PFSK-1 (cell line): ENCODE measurements around the gene TSPAN16.

Experiments used
- FOXP2 ChIP-seq: optimal IDR thresholded peaks from 2 replicates; pipeline ENCODE3; 2011; ENCODE audit warnings: borderline replicate concordance, control low read depth, inconsistent platforms; ENCODE audit not compliant: insufficient read depth; ENCODE audit errors: extremely low read length, extremely low read depth
- POLR2AphosphoS5 ChIP-seq: IDR thresholded peaks from 2 replicates; pipeline ENCODE4 v1.6.1; 2012; ENCODE audit warnings: low read depth, mild to moderate bottlenecking, control low read depth, low read length, moderate library complexity
- SIN3A ChIP-seq: IDR thresholded peaks from 2 replicates; pipeline ENCODE4 v1.6.1; 2012; ENCODE audit warnings: mild to moderate bottlenecking, low read length, moderate library complexity, borderline replicate concordance; ENCODE audit not compliant: insufficient read depth
- TAF1 ChIP-seq: IDR thresholded peaks from 2 replicates; pipeline ENCODE4 v1.6.1; 2012; ENCODE audit warnings: low read length, control low read depth, borderline replicate concordance; ENCODE audit not compliant: insufficient read depth
- TF ChIP-seq, protein P1 (sequence below), 2 experiments: IDR thresholded peaks; 2 replicates each; pipeline versions ENCODE4 v1.6.1 to v1.8.0; 2011 to 2012; ENCODE audit warnings: low read depth in 2 of 2, low read length in 2 of 2, control low read depth in 1 of 2, inconsistent platforms in 1 of 2, mild to moderate bottlenecking in 1 of 2, moderate library complexity in 1 of 2; ENCODE audit not compliant: insufficient read depth in 1 of 2

TSPAN16 gene

DNA sequence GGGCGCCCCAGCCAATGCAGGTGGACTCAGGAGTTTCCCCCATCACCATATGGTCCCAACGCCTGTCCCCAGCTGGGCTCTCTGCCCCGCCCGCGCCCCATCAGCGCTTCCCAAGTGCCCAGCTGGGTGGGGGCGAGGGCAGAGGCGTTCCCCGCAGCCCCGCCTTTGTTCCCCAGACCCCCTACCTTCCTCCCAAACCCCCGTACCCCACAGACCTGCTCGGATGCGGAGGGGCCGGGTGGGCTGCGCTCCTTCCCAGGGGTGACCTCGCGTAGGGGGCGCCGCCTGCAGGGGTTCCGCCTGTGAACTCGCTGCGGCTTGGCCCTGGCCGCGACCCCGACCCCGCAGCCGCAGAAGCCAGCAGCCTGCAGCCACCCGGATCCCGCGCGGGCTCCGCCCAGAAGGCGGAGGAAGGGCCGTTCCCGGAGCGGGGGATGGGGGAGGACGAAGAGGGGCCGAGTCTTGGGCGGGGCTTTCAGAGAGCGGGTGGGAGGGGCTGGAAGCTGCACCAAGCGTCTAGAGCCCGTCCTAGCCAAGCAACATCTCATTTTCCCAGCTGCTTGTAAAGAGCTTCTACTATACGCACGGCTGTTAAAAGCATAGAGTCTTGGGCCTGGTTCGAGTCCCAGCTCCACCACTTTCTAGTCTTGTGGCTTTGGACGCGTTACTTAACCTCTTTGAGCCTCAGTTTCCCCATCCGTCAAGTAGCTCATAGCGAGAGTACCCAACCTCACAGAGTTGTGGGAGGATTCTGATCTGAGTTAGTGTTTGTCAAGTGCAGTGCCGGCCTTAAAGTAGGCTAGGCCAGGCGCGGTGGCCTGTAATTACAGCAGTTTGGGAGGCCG lies 43.5 kb downstream of the TSPAN16 start, which contains the start of gene RAB3D:
Gene RAB3D (minus strand): TSS at position 404 of the 845 bp plus-strand sequence. CDS start 2,258 bp downstream, outside the sequence.
- TF ChIP-seq TAF1 (0 out of 2 replicates have a peak, but pooled peaks have one; percentile 44), SIN3A (no peak), POLR2AphosphoS5 (peak; percentile 90), FOXP2 (peak; percentile 26)
- TF ChIP-seq, protein P1, sequence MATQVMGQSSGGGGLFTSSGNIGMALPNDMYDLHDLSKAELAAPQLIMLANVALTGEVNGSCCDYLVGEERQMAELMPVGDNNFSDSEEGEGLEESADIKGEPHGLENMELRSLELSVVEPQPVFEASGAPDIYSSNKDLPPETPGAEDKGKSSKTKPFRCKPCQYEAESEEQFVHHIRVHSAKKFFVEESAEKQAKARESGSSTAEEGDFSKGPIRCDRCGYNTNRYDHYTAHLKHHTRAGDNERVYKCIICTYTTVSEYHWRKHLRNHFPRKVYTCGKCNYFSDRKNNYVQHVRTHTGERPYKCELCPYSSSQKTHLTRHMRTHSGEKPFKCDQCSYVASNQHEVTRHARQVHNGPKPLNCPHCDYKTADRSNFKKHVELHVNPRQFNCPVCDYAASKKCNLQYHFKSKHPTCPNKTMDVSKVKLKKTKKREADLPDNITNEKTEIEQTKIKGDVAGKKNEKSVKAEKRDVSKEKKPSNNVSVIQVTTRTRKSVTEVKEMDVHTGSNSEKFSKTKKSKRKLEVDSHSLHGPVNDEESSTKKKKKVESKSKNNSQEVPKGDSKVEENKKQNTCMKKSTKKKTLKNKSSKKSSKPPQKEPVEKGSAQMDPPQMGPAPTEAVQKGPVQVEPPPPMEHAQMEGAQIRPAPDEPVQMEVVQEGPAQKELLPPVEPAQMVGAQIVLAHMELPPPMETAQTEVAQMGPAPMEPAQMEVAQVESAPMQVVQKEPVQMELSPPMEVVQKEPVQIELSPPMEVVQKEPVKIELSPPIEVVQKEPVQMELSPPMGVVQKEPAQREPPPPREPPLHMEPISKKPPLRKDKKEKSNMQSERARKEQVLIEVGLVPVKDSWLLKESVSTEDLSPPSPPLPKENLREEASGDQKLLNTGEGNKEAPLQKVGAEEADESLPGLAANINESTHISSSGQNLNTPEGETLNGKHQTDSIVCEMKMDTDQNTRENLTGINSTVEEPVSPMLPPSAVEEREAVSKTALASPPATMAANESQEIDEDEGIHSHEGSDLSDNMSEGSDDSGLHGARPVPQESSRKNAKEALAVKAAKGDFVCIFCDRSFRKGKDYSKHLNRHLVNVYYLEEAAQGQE (IDR thresholded peaks at IDR 0.05; ENCODE audit: insufficient read depth in 1 of 2, low read depth in 2 of 2, low read length in 2 of 2) = no peak

DNA sequence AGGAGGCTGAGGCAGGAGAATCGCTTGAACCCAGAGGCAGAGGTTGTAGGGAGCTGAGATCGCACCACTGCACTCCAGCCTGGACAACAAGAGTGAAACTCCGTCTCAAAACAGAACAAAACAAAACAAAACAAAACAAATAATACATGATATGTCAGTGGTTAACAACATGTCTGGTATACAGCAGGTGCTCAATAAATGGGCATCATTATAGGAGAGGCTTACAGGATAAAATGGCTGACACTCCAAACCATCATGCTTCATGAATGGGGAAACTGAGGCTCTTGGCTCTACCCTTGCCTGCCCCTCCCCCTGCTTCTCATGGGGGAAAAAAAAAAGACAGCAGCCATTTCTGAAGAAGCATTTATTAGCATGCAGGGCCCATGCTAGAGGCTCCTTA lies 46.5 kb downstream of the TSPAN16 start:
- TF ChIP-seq FOXP2 (no peak), TAF1 (no peak), POLR2AphosphoS5 (no peak), SIN3A (no peak)
- TF ChIP-seq, protein P1 (IDR thresholded peaks at IDR 0.05; ENCODE audit: insufficient read depth in 1 of 2, low read depth in 2 of 2, low read length in 2 of 2) = no peak

DNA sequence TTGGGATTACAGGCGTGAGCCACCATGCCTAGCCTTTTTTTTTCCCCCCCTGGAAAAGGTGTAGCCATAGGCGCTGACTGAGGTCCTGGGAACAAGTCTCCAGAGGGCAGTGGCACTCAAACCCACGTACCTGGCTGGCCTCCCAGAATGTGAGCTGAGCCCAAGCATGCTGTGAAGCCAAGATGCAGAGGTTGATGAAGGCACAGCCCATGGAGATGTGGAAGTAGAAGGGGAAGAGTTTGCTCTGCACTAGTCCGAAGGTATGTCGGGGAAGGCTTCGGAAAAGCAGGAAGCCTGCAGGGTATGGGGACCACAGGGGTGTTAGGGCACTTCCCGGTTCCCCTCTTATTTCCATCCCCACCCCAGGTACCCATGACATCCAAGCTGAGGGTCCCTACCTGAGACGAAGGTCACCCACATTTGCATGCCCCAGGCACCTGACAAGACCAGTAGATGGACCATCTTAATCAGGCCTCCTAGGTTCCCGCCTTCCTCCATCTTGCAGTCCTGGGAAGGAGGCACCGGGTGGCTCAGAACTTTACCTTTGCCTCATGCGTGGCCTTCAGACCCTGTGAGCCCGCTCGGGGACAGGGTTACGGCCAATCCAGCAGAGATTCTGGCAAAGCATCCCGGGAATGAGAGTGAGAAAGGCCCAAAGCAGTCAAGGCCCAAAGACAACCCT lies 49.3 kb downstream of the TSPAN16 start:
- TF ChIP-seq FOXP2 (no peak), POLR2AphosphoS5 (no peak), TAF1 (no peak), SIN3A (no peak)
- TF ChIP-seq, protein P1 (IDR thresholded peaks at IDR 0.05; ENCODE audit: insufficient read depth in 1 of 2, low read depth in 2 of 2, low read length in 2 of 2) = no peak

DNA sequence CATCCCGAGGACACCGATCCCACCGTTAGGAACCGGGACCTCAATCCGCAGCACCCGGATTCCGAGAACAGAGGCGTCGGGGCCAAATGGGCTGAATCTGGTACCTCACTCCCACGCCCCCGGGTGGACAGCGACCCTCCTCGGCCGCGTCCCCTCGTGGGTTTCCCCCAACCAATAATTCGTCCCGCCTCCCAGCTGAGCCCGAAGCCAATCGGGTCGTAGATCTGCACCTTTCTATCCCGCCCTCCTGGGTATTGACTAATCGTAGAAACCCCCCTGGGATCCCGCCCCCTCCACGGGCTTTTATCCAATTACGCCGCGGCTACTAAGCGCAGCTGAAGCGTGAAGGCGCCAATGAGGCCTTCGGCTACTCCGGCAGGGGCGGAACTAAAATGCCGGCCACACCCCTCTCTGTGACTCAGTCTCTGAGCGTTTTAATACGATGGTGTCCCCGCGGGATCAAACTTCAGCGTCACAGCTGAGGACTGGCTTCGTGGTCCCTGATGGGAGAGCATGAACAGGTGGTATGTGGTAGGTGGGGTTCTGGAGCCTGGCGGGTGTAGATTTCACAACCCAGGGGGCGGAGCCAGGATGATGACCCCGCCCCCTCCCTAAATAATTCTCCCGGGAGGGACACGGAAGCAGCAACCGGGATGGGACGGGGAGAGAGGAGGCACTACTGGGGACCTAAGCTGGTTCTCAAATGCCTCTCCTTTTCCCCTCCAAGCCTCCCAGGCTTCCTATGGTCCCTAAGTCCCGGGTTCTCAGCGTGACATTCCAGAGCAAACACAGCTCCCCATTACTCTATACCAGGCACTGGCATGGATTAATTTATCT lies 50.4 kb downstream of the TSPAN16 start, which contains the start of the genes CCDC159 and TMEM205:
Gene CCDC159 (plus strand): TSS at position 416 of the 837 bp plus-strand sequence. CDS start 88 bp downstream, at position 504.
Gene TMEM205 (minus strand): TSS at position 165 of the 837 bp plus-strand sequence. CDS start 649 bp downstream, outside the sequence.
- TF ChIP-seq TAF1 = no peak
- no peak for TF ChIP-seq FOXP2

DNA sequence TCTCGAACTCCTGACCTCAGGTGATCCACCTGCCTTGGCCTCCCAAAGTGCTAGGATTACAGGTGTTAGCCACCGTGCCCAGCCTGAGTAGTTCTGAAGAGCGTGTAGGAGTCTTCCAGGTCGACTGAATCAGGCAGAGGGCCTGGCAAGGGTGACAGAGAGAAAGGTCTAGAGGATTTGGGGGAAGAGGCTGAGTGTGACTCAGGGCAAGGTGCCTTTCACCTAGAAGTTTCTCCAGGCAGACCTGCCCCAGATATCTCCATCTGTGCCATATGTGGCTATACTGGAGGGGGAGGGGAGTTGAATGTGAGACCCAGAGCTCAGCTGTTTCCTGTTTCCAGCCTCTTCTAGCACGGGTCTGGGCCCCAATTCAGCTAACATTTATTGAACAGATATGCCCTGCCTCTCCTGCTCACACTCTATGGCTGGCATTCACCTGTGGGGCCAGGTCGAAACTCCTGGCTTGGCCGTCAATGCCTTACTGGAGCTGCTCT lies 51.6 kb downstream of the TSPAN16 start:
- TF ChIP-seq, protein P1 (IDR thresholded peaks at IDR 0.05; ENCODE audit: insufficient read depth in 1 of 2, low read depth in 2 of 2, low read length in 2 of 2) = no peak
- TF ChIP-seq POLR2AphosphoS5 (no peak), TAF1 (no peak), FOXP2 (no peak), SIN3A (no peak)
